CD4-positive, alpha-beta T cell treated with Interferon gamma for 1 hour (primary cell): ENCODE results near the gene SCAANT1.

Experiments
- DNase-seq: peaks from one replicate; pipeline ENCODE4 v3.0.0-alpha.2; 2020

SCAANT1 gene

GRCh38 chr3:63933459-63933858 lies 21.3 kb upstream of the SCAANT1 start:
- DNase-seq, result no peak

- no peak for DNase-seq
These were observed 20.5 kb upstream of the SCAANT1 start for GRCh38 chr3:63932509-63933212.

GRCh38 chr3:63931290-63931689 lies 19.1 kb upstream of the SCAANT1 start:
- no peak for DNase-seq

GRCh38 chr3:63927422-63928280 lies 15.5 kb upstream of the SCAANT1 start:
- no peak for DNase-seq

- no peak for DNase-seq
These were observed 14.1 kb upstream of the SCAANT1 start for GRCh38 chr3:63926309-63926708.

- DNase-seq, result no peak
These were observed 10.5 kb upstream of the SCAANT1 start for GRCh38 chr3:63922491-63923199.

GRCh38 chr3:63921741-63922482 lies 9.7 kb upstream of the SCAANT1 start:
- peak; percentile 15 for DNase-seq

- DNase-seq, result no peak
These were observed 7.8 kb upstream of the SCAANT1 start for GRCh38 chr3:63920001-63920400.

- DNase-seq, result no peak
These were observed 6.1 kb upstream of the SCAANT1 start for GRCh38 chr3:63918321-63918720.

- no peak for DNase-seq
These were observed 2.1 kb upstream of the SCAANT1 start for GRCh38 chr3:63914312-63914711.

GRCh38 chr3:63912768-63913588 lies 795 bp upstream of the SCAANT1 start:
- DNase-seq, result peak; percentile 71

- DNase-seq, result no peak
These were observed 692 bp downstream of the SCAANT1 start for GRCh38 chr3:63911509-63911872.

GRCh38 chr3:63910891-63911290 lies 1.3 kb downstream of the SCAANT1 start:
- no peak for DNase-seq

GRCh38 chr3:63910001-63910400 lies 2.2 kb downstream of the SCAANT1 start:
- DNase-seq, result no peak

- no peak for DNase-seq
These were observed 2.8 kb downstream of the SCAANT1 start for GRCh38 chr3:63909431-63909830.

GRCh38 chr3:63908776-63909175 lies 3.4 kb downstream of the SCAANT1 start:
- no peak for DNase-seq

GRCh38 chr3:63908081-63908736 lies 4.0 kb downstream of the SCAANT1 start:
- DNase-seq, result no peak

- DNase-seq, result no peak
These were observed 6.2 kb downstream of the SCAANT1 start for GRCh38 chr3:63905731-63906620.

GRCh38 chr3:63900459-63900858 lies 11.7 kb downstream of the SCAANT1 start:
- DNase-seq, result no peak

GRCh38 chr3:63900010-63900409 lies 12.2 kb downstream of the SCAANT1 start:
- DNase-seq, result no peak
